ENCODE data around the gene SLC38A4. TPM values are rescaled to one million over a fixed set of nuclear protein-coding genes. Genes with fewer than 3 reads are reported as not detected.

SLC38A4 gene
- total RNA-seq, 1 donor from 2014 or later, result 9.4 TPM

- peaks cover 19% of the 10 kb centered on the region for H3K4me1 Mint-ChIP-seq (ENCODE audit: low read depth)
- no peaks in the 10 kb centered on the region for H3K27me3 Mint-ChIP-seq
- H3K36me3 Mint-ChIP-seq (ENCODE audit: insufficient read depth), result no peaks in the 10 kb centered on the region
- no peak overlapping the region for H3K27ac Mint-ChIP-seq
- TF ChIP-seq CTCF (IDR thresholded peaks at IDR 0.05; ENCODE audit: unreplicated experiment), result no peak
- H3K9me3 Mint-ChIP-seq (ENCODE audit: low read depth), result no peaks in the 10 kb centered on the region
- DNase-seq (ENCODE audit: low spot score, unreplicated experiment), result no peak
- no peak overlapping the region for H3K4me3 Mint-ChIP-seq (ENCODE audit: low read depth)
Measured at GRCh38 chr12:46804054-46804453, 21.7 kb downstream of the SLC38A4 start.

- no peaks in the 10 kb centered on the region for H3K9me3 Mint-ChIP-seq (ENCODE audit: low read depth)
- no peak overlapping the region for H3K27ac Mint-ChIP-seq
- H3K27me3 Mint-ChIP-seq, result no peaks in the 10 kb centered on the region
- no peaks in the 10 kb centered on the region for H3K36me3 Mint-ChIP-seq (ENCODE audit: insufficient read depth)
- DNase-seq (ENCODE audit: low spot score, unreplicated experiment), result no peak
- H3K4me1 Mint-ChIP-seq (ENCODE audit: low read depth), result peaks cover 19% of the 10 kb centered on the region
- no peak for TF ChIP-seq CTCF (IDR thresholded peaks at IDR 0.05; ENCODE audit: unreplicated experiment)
- H3K4me3 Mint-ChIP-seq (ENCODE audit: low read depth), result no peak overlapping the region
Measured at GRCh38 chr12:46803517-46803916, 22.3 kb downstream of the SLC38A4 start.

GRCh38 chr12:46801293-46801692 lies 24.5 kb downstream of the SLC38A4 start:
- no peak for DNase-seq (ENCODE audit: low spot score, unreplicated experiment)
- Mint-ChIP-seq H3K27ac (no peak overlapping the region), H3K4me1 (ENCODE audit: low read depth) (peaks cover 18% of the 10 kb centered on the region), H3K27me3 (no peaks in the 10 kb centered on the region), H3K9me3 (ENCODE audit: low read depth) (peaks cover 3% of the 10 kb centered on the region), H3K36me3 (ENCODE audit: insufficient read depth) (peaks cover 2% of the 10 kb centered on the region), H3K4me3 (ENCODE audit: low read depth) (no peak overlapping the region)
- no peak for TF ChIP-seq CTCF (IDR thresholded peaks at IDR 0.05; ENCODE audit: unreplicated experiment)

- no peak overlapping the region for H3K4me3 Mint-ChIP-seq (ENCODE audit: low read depth)
- peaks cover 8% of the 10 kb centered on the region for H3K9me3 Mint-ChIP-seq (ENCODE audit: low read depth)
- H3K27ac Mint-ChIP-seq, result no peak overlapping the region
- no peak for DNase-seq (ENCODE audit: low spot score, unreplicated experiment)
- TF ChIP-seq CTCF (IDR thresholded peaks at IDR 0.05; ENCODE audit: unreplicated experiment), result no peak
- peaks cover 18% of the 10 kb centered on the region for H3K4me1 Mint-ChIP-seq (ENCODE audit: low read depth)
- H3K27me3 Mint-ChIP-seq, result no peaks in the 10 kb centered on the region
- peaks cover 2% of the 10 kb centered on the region for H3K36me3 Mint-ChIP-seq (ENCODE audit: insufficient read depth)
Measured at GRCh38 chr12:46800160-46800559, 25.6 kb downstream of the SLC38A4 start.

GRCh38 chr12:46798648-46799047 lies 27.1 kb downstream of the SLC38A4 start:
- Mint-ChIP-seq H3K27ac (no peak overlapping the region), H3K27me3 (no peaks in the 10 kb centered on the region), H3K36me3 (ENCODE audit: insufficient read depth) (peaks cover 2% of the 10 kb centered on the region), H3K9me3 (ENCODE audit: low read depth) (peaks cover 11% of the 10 kb centered on the region), H3K4me1 (ENCODE audit: low read depth) (peaks cover 18% of the 10 kb centered on the region), H3K4me3 (ENCODE audit: low read depth) (no peak overlapping the region)
- TF ChIP-seq CTCF (IDR thresholded peaks at IDR 0.05; ENCODE audit: unreplicated experiment), result no peak
- DNase-seq (ENCODE audit: low spot score, unreplicated experiment), result no peak

All from progenitor cell of endocrine pancreas (in vitro differentiated cells).